WTC11 (cell line): ENCODE results near the gene CHST13.

Source experiments
- ETV6 ChIP-seq: sonication (generic); formaldehyde crosslinking; IDR thresholded peaks from 2 replicates; pipeline ENCODE4 v1.8.1; 2022; ENCODE audit warnings: mild to moderate bottlenecking, missing genetic modification reagents
- FOXP1 ChIP-seq: sonication (generic); formaldehyde crosslinking; IDR thresholded peaks from 2 replicates; pipeline ENCODE4 v1.8.0; 2022; ENCODE audit warnings: missing genetic modification reagents, mild to moderate bottlenecking, moderate library complexity, borderline replicate concordance
- HMGXB4 ChIP-seq: sonication (generic); formaldehyde crosslinking; IDR thresholded peaks from 2 replicates; pipeline ENCODE4 v1.8.1; 2023; ENCODE audit warnings: mild to moderate bottlenecking, moderate library complexity, missing genetic modification reagents
- RELA ChIP-seq: sonication (generic); formaldehyde crosslinking; IDR thresholded peaks from 2 replicates; pipeline ENCODE4 v1.8.1; 2022; ENCODE audit warnings: missing genetic modification reagents, mild to moderate bottlenecking, borderline replicate concordance
- ZNF219 ChIP-seq: sonication (generic); formaldehyde crosslinking; IDR thresholded peaks from 2 replicates; pipeline ENCODE4 v1.8.0; 2023; ENCODE audit warnings: missing genetic modification reagents, mild to moderate bottlenecking, borderline replicate concordance
- TF ChIP-seq, protein P1 (sequence below): sonication (generic); formaldehyde crosslinking; IDR thresholded peaks from 2 replicates; pipeline ENCODE4 v1.8.1; 2022; ENCODE audit warnings: low read depth, missing genetic modification reagents, borderline replicate concordance
- TF ChIP-seq, protein P2 (sequence below): fragments of 200-600 bp; IDR thresholded peaks from 2 replicates; pipeline ENCODE4 v1.8.0; 2022; ENCODE audit warnings: antibody characterized with exemption

DNA sequence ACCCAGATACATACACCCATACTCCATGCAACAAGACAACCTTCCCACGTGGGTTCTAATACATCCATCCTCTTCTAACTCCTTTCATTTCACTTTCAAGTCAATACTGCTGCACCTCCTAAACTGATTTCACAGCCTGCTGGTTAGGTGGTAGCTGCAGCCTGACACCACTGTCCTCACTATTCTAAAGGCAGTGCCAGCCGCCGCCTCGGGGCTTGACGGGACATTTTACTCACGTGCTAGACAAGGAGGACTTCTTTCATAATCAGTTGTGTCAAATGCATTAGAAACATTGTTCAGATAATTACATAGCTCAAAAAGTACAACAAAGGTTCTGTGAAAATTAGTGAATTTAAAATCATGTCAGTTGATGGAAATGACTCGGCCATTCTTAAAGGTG lies 12.7 kb upstream of the CHST13 start:
- TF ChIP-seq ETV6 (CRISPR knock-in tag), result no peak
- TF ChIP-seq, protein P1, sequence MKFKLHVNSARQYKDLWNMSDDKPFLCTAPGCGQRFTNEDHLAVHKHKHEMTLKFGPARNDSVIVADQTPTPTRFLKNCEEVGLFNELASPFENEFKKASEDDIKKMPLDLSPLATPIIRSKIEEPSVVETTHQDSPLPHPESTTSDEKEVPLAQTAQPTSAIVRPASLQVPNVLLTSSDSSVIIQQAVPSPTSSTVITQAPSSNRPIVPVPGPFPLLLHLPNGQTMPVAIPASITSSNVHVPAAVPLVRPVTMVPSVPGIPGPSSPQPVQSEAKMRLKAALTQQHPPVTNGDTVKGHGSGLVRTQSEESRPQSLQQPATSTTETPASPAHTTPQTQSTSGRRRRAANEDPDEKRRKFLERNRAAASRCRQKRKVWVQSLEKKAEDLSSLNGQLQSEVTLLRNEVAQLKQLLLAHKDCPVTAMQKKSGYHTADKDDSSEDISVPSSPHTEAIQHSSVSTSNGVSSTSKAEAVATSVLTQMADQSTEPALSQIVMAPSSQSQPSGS (CRISPR knock-in tag), result no peak
- TF ChIP-seq, protein P2, sequence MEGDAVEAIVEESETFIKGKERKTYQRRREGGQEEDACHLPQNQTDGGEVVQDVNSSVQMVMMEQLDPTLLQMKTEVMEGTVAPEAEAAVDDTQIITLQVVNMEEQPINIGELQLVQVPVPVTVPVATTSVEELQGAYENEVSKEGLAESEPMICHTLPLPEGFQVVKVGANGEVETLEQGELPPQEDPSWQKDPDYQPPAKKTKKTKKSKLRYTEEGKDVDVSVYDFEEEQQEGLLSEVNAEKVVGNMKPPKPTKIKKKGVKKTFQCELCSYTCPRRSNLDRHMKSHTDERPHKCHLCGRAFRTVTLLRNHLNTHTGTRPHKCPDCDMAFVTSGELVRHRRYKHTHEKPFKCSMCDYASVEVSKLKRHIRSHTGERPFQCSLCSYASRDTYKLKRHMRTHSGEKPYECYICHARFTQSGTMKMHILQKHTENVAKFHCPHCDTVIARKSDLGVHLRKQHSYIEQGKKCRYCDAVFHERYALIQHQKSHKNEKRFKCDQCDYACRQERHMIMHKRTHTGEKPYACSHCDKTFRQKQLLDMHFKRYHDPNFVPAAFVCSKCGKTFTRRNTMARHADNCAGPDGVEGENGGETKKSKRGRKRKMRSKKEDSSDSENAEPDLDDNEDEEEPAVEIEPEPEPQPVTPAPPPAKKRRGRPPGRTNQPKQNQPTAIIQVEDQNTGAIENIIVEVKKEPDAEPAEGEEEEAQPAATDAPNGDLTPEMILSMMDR, result no peak
- TF ChIP-seq RELA, result no peak
- TF ChIP-seq ZNF219 (CRISPR knock-in tag), result no peak
- no peak for TF ChIP-seq FOXP1 (CRISPR knock-in tag)
- TF ChIP-seq HMGXB4 (CRISPR knock-in tag), result no peak
